Activated naive CD8-positive, alpha-beta T cell treated with anti-CD3 and anti-CD28 coated beads, Interleukin-2, amount 50 U/mL, for 16 hours (primary cell): Measurements from ENCODE around the gene B3GAT2.
A peak's percentile ranks its signal among the peaks of the same experiment; 100 is the strongest.

Experiments used
- DNase-seq: peaks from one replicate; pipeline ENCODE4 v3.0.0-alpha.2; 2020; ENCODE audit warnings: low read depth, low spot score

Gene B3GAT2

GRCh38 chr6:70900047-70900446, 56.8 kb downstream of the B3GAT2 start:
- no peak for DNase-seq

DNA sequence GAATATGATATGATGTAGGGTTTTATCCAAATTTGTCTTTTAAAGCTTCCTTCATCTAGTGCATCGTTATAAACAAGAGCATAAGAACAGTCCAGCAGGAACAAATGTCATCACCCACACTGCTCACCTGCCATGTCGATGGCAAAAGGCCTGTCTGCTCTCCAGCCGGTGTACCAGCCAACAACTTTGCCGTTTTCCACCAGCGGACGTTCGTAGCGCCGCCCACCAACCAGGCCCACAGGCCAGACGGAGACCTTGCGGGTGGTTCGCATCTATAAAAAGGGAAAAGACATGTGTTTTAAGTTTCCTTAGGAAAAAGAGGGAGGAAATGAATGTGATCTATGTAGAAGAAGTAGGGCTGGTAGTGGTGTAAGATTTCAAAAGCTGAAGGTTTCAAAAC, 62.9 kb downstream of the B3GAT2 start:
- DNase-seq = no peak

GRCh38 chr6:70889270-70889669, 67.6 kb downstream of the B3GAT2 start:
- DNase-seq = no peak

DNA sequence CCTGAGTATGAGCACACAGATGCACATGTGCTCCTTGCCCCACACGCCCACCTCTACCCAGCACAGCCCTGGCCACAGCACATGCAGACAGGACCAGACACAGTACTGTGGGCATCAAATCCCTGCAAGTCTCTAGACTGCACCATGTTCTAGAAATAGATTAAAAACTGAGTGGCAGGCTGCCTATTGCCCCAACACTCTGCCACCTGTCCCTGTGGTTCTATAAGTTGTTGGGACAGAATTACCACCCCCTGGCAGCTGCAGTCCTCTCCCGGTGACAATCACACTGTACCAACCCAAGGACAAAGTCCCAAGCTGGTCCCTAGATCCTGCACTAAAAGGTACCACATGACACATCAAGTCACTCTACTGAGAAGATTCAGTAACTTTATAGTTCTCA, 70.2 kb downstream of the B3GAT2 start:
- DNase-seq = no peak

DNA sequence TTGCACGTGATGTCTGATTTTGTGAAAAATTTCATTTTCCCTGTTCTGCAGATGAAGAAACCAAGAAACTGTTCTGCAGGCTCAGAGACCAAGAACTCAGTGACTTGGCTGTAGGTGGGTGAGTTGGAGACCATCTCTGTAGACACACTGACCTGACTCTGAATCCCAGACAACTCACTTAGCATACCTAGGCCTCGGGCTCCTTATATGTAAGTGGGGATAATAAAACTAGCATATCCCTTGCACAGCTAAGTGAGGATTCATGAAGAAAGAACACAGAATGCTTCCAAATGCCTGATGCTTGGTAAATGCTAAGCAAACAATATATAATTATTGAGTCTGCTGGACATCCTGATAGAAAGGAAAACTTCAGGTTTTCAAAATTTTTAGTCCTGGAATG, 70.8 kb downstream of the B3GAT2 start:
- no peak for DNase-seq

GRCh38 chr6:70884074-70884983, 72.5 kb downstream of the B3GAT2 start:
- DNase-seq = peak; percentile 22

DNA sequence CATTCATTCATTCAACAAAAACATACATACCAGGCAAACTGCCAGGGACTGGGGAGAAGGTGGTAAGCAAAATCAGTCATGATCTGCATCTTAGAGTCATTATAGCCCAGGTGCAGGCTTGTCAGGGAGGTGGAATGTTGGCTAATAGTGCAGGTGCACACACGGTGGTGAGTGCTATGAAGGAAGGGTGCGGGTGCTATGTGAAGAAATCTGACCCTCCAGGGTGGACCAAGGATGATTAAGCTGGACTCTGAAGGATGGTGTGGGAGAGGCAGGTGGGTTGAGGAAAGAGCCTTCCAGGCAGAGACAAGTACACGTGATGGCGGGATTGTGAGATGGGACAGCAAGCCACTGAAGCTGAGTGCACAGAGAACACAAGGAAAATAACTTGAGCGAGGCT, 77.4 kb downstream of the B3GAT2 start:
- no peak for DNase-seq

GRCh38 chr6:70874181-70874913, 82.5 kb downstream of the B3GAT2 start:
- DNase-seq = no peak

GRCh38 chr6:70872469-70872868, 84.4 kb downstream of the B3GAT2 start:
- no peak for DNase-seq

GRCh38 chr6:70864401-70864800, 92.5 kb downstream of the B3GAT2 start:
- DNase-seq = no peak

- DNase-seq = no peak
These were observed 93.5 kb downstream of the B3GAT2 start for GRCh38 chr6:70863343-70863742.

DNA sequence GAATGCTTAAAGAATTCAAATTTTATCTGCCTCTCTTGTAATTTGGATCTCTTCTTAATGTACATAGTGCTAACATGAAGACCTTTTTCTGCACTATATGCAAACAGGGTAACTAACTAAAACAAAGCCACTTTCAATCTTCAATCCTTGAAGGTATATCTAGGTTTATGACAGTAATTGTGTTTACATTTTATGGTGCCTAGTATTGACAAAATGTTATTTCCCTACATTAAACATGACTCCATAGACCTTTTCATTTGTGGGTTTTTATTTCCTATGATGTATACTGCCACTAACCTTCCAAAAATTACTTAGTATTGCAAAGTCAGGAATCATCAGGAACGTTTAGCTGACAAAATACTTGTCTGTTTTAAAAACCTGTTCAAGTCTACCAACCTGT, 95.9 kb downstream of the B3GAT2 start:
- no peak for DNase-seq

- no peak for DNase-seq
These were observed 96.8 kb downstream of the B3GAT2 start for GRCh38 chr6:70860045-70860444.

DNA sequence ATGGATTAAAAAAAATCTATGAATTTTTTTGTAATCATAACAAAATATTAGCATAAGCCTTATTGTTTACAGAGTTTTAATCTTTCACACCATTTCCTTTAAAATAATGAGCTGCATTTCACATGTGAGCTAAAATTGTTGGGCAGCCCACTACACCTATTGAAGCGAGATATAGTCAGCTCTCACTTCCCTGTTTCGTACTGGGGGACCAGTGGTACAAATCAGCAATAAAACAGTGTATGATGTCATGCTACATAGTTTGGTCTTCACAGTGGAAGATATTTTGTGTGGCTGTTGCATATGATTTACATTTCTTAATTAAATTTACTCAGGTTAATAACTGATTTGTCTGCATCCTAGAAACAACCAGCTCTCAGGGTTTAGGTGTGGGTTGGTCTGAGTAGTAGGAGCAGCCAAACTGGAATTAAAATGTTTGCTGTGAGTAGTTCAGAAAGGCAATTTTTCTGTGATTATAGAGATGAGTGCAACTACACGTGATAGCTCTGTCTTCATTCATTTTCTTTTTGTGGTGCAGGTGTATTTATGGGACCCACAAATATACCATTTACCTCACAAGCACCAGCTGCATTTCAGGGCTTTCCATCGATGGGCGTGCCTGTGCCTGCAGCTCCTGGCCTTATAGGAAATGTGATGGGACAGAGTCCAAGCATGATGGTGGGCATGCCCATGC, 99.3 kb downstream of the B3GAT2 start:
- DNase-seq = no peak

- no peak for DNase-seq
These were observed 104.1 kb downstream of the B3GAT2 start for GRCh38 chr6:70852667-70853246.

GRCh38 chr6:70849348-70850069, 107.4 kb downstream of the B3GAT2 start:
- DNase-seq = no peak

GRCh38 chr6:70847106-70848084, 109.5 kb downstream of the B3GAT2 start:
- DNase-seq = no peak

DNA sequence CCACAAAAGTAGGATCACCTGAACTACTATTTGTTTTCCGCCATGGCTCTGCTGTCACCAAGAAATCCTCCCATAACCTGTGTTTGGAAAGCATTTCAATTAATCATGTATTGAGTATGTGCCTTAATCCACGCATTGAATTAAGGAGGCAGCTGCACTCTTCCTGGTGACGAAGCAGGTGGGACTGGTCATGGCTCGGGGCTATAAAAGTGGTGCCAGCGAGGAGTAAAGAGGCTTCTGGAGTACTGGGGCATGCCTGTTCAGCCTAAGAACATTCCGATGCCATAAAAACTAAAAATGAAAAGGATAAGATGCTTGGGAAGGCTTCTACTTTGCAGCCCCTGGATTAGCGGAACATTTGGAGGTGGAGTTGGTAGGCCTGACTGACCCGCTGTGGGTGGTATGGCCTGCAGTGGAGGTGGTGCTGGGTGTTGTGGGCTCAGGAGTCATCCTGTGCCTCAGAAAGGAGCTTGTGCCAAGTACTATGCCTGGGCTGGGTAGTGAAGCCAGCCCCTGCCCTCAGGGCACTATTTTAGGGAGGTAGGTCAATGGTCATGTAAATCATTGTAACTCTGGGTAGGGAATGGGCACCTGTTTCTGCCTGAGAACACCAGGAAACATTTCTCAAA, 110.5 kb downstream of the B3GAT2 start:
- DNase-seq = no peak

GRCh38 chr6:70844301-70844700, 112.6 kb downstream of the B3GAT2 start:
- DNase-seq = no peak
